KG1 (cell line): ENCODE data around the gene TOMM70.

Source experiments
- DNase-seq: peaks from one replicate; lab custom pipeline; 2025; lab: John Stamatoyannopoulos, UW

TOMM70 gene

GRCh38 chr3:100325827-100326226 is 75.1 kb downstream of the TOMM70 start:
- DNase-seq, result no peak

GRCh38 chr3:100324044-100324443 is 76.8 kb downstream of the TOMM70 start:
- no peak for DNase-seq

GRCh38 chr3:100319951-100320350 is 80.9 kb downstream of the TOMM70 start:
- no peak for DNase-seq

GRCh38 chr3:100317912-100318311 is 83.0 kb downstream of the TOMM70 start:
- DNase-seq, result no peak

GRCh38 chr3:100316641-100317069 is 84.2 kb downstream of the TOMM70 start:
- DNase-seq, result peak; percentile 6
